HG03432 (cell line): ENCODE data around the gene BEST4.
"Not testable (repeated sequence)": the region's sequence is repeated elsewhere in the genome, so short reads cannot be mapped to it uniquely, and the experiment has no call there.

Experiments used
- ATAC-seq: cut with Tn5 transposase; IDR thresholded peaks from one replicate; pipeline ENCODE4 v1.9.1; 2021; ENCODE audit warnings: mild to moderate bottlenecking, moderate library complexity; ENCODE audit not compliant: unreplicated experiment

The BEST4 gene

GRCh38 chr1:44819608-44820327 is 31.8 kb upstream of the BEST4 start:
- peak; percentile 82 for ATAC-seq

DNA sequence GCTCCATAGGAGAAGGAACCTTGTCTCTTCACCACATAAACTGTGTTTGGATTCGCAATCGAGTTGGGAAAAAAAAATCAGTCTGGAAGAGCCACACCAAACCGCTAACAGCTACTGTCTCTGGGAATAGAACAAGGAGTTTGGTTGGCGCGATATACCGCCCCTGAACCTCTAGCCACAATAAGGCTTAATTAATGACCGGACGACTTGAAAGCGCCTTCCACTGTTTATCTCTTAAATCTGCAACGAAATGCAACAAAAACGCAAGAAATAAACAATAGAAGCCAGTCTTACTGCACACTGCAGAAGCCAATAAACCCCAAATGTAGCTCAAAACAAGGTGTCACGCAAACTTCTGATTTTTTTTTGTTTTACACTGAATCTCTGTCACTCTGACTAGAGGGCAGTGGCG is 31.2 kb upstream of the BEST4 start:
- no peak for ATAC-seq

DNA sequence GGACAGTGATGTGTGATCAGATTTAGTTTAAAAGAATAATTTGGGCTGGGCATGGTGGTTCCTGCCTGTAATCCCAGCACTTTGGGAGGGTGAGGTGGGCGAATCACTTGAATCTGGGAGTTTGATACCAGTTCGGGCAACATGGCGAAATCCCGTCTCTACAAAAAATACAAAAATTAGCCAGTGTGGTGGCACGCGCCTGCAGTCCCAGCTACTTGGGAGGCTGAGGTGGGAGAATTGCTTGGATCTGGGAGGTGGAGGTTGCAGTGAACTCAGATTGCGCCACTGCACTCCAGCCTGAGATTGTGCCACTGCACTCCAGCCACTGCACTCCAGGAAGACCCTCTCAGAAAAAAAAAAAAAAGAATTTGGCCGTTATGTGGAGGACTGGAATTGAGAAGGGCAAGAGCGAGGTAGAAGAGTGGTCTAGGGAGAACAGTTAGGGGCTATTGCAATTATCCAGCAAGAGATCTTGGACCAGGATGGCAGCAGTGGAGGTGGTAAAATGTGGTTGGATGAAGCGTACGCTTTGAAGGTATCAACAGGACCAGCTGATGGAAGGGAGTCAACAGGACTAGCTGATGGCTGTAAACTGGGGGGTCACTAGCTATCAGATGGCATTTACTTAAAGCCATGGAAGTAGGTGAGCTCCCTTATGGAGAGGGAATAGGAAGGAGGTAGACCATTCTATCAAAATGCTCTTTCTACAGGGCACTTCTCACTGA is 30.0 kb upstream of the BEST4 start:
- no peak for ATAC-seq

DNA sequence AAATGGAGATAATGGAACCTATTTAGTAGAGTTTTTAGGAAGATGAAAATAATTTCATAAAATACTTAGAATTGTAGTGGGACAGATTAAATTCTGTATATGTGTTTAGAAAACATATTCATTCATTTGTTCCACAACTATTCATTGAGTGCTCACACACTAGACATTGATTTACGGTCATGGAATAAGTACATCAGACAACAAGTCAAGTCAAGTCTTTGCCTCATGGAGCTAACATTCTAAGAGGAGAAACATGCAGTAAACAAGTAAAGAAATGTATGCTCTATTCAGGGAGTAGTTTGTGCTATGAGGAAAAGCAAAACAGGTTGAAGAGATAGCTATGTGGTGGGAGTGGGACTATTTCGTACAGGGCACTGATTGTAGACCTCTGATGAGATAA is 29.3 kb upstream of the BEST4 start:
- no peak for ATAC-seq

DNA sequence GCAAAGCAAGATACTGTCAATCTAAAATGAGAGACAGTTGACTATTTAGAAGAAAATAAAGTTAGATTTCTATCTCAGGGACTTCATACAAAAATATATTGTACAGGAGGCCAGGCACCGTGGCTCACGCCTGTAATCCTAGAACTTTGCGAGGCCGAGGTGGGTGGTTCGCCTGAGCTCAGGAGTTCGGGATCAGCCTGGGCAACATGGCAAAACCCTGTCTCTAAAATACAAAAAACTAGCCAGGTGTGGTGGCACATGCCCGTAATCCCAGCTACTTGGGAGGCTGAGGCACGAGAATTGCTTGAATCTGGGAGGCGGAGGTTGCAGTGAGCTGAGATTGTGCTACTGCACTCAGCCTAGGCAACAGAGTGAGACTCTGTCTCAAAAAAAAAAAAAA is 28.0 kb upstream of the BEST4 start:
- not testable (repeated sequence) for ATAC-seq

- ATAC-seq: no peak
These were observed 25.0 kb upstream of the BEST4 start for GRCh38 chr1:44812822-44813543.

DNA sequence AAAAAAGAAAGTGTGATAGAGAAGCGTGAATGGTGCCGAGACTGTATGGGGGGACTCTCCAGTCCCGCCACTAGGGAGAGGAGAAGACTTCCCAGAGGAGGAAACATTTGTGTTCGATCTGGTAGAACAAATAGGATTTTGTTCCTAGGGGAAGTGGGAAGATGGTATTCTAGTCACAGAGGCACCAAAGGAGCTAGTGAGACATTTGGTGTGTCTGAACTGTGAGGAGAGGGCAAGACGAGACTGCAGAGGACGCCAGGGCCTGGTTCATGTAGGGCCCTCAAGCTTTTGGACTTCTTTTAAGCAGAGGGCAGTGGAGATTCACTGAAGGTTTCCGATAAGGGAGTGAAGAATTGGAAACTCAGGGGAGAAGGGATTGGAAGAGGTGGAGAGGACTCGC is 23.3 kb upstream of the BEST4 start:
- ATAC-seq: no peak

GRCh38 chr1:44810762-44811105 is 22.8 kb upstream of the BEST4 start:
- not testable (repeated sequence) for ATAC-seq

DNA sequence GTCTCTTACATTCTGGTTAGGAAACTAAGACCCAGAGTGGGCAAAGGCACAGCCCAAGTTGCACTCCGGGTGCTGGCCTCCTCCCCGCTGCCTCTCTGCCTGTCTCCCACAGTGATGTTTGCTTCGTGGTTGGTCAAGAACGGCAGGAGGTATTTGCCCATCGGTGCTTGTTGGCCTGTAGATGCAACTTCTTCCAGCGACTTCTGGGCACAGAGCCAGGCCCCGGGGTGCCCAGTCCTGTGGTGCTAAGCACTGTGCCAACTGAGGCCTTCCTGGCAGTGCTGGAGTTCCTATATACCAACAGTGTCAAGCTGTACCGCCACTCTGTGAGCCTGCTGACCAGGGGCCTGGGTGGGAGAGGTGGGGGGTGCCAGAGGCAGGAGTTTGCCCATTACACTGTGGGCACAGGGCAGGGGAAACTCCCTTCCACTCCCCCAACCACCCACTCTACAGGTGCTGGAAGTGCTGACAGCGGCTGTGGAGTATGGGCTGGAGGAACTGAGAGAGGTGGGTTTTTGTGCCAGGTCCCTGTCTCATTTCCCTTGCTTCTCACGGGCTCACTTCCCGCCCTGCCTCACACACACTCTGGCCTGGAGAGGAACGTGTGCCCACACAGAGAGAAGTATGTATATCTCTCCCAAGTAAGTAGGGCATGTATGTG is 22.3 kb upstream of the BEST4 start:
- no peak for ATAC-seq

DNA sequence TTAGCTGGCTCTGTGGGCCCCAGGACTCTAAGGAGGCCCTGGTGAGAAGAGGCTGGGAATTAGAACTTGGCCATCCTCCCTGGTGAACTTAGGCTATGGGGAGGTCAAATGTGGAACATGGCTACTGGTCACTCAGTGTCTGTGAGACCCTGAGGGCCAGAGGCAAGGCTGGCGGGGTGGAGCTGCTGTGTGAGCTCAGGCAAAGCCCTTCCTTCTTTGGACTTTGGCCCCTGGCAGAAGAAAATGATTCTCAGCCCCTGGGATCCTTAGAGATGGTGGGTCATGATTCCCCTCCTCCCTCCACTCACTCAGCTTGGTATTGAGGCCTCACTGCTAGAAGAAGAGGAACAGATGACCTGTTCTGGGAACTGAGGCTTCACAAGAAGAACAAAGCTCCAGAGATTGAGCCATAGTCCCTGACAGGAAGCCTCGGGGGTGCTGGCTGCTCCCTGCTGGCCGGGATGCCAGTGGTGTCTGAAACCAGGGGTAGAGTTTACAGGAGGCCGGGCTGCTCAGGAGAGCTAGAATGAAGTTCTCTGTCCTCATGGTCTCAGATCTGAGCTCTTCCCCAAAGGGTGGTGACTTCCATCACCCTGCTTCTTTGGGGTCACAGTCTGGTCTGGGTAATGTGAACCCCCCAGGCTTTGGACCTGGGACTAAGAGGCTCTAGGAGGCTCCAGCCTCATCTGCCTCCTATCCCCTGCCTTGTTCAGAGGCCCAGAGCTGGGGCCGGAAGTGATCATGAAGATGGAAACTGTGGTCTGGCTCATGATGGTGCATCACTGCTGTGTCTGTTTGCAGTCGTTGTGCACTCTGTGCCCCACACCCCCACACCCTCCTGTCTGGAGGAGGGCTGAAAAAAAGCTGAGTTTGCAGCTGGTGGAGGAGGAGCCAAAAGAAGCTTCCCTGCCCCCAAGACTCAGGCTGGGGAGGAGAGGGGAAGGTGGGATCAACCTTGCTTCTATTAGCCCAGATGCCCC is 21.3 kb upstream of the BEST4 start:
- ATAC-seq: peak; percentile 48

DNA sequence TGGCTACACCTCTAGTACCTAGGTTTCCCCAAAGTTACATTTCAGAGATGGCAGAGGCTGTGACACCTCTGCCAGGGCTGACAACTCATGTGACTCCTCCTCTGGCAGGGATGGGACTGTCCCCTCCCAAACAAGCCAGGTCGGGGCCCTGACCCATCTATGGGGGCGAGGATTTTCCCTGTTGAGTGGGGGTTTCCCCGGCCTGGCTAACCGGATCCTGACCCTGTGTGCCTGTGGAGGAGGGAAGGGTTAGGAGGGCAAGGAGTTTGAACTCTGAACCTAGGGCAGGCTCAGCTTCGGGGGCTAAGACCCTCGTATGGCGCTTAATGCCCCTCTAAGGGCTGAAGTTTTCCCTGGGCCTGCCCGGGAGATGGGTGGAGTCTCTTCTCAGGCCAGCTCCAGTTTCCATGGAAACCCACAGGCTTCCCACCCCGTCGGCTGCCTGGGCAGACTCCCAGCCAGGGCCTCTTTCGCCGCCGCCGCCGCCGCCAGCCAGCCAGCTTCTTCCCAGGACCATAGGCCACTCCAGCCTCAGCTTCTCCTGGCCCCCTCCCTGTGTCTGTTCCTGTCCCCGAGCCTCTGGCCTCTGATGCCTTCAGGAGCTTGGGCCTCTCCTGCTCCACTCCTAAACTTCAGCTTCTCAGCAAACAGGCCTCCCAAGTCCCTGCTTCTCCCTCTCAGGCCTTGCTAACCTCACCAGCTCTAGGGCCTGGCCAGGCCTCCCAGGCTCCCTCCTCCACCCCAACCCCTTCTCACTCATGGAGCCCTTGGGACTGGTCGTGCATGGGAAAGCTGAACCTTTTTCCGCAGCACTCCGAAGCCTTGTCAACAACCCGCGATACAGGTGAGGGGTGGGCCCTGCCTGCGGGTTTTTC is 20.3 kb upstream of the BEST4 start, which contains the start of gene BTBD19:
Gene BTBD19 (plus strand): TSS at position 461 of the 875 bp plus-strand sequence. CDS start 298 bp downstream, at position 759.
- ATAC-seq: peak; percentile 31

DNA sequence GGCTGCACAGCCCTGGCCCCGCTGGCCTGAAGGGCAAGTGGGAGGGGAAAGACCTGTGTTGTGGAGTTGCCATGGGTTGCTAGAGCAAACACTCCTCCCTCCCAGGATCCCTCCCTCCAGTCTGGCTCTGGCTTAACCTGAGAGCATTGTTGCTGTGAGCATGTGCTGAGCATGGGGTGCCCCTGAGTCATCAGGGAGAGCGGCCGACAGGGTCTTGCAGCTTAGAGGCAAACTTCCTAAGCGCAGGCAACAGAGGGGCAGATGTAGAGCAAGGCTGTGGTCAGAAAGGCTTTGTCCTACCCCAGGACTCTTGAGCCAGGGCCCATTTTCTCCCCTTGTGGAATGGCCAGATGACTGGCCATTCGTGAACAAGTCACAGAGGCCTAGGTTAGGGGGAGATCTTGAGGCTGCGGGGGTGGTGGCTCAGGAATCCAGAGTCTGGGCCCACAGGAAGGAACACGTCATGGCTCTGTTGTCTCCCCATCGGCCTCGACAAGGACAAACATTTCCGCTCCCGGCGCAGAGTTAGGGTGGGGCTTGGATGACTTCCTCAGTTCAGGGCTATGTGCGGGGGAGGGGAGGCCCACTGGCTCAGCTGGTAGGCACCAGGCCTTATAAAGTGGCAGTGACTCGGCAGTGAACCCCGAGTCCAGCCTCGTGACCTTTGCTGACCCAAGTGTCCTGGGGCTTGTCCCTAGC is 19.5 kb upstream of the BEST4 start:
- peak; percentile 37 for ATAC-seq

GRCh38 chr1:44806704-44807363 is 18.9 kb upstream of the BEST4 start, which contains the start of gene DYNLT4:
DYNLT4 (minus strand) TSS chr1:44807351; CDS start chr1:44806668, 683 bp downstream.
- no peak for ATAC-seq

DNA sequence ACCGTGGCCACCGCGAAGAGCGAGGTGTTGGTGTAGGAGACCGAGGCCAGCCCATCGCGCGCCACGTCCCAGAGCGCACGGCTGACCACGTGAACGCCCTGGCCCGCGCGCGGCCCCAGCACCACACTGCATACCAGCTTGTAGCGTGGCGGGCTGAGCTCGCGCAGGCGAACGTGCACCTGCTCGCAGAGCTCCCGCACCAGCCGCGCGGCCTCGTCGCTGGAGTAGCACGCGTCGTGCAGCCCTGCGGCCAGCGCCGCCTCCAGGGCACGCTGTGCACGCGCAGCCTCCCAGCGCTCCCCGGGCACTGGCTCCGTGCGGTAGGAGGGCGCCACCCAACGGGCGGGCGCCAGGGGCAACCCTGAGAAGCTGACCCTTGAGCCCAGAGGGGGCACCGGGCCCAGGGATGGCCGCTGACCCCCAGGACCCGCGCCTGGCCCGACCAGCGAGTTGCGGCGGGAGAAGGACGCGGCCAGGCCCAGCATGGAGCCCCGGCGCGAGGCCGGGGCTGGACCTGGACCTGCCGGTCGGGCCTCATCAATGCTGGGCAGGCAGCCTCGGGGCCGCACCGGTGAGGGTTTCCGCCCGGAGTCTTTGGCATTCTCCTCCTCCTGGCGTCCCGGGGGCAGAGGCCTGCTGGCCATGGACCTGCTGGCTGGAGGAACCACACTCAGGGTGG is 18.2 kb upstream of the BEST4 start:
- no peak for ATAC-seq

GRCh38 chr1:44805311-44806024 is 17.5 kb upstream of the BEST4 start:
- no peak for ATAC-seq

GRCh38 chr1:44803312-44804095 is 15.5 kb upstream of the BEST4 start:
- no peak for ATAC-seq
